Measurements from ENCODE around the gene MBOAT1. TPM values are rescaled to one million over a fixed set of nuclear protein-coding genes. Genes with fewer than 3 reads are reported as not detected.
A peak's percentile ranks its signal among the peaks of the same experiment; 100 is the strongest.

Gene MBOAT1, protein sequence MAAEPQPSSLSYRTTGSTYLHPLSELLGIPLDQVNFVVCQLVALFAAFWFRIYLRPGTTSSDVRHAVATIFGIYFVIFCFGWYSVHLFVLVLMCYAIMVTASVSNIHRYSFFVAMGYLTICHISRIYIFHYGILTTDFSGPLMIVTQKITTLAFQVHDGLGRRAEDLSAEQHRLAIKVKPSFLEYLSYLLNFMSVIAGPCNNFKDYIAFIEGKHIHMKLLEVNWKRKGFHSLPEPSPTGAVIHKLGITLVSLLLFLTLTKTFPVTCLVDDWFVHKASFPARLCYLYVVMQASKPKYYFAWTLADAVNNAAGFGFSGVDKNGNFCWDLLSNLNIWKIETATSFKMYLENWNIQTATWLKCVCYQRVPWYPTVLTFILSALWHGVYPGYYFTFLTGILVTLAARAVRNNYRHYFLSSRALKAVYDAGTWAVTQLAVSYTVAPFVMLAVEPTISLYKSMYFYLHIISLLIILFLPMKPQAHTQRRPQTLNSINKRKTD
- 9.6 and 9.9 TPM in 2 replicates for total RNA-seq (2021)
- long read RNA-seq, transcript MBOAT1-201 (13 exons, 1,794 nt) = major isoform, 20 of 31 reads
- long read RNA-seq, partial matches to known transcripts = 6 of 31 reads
- long read RNA-seq, other reads (novel, unspliced or antisense) = 5 of 31 reads

DNA sequence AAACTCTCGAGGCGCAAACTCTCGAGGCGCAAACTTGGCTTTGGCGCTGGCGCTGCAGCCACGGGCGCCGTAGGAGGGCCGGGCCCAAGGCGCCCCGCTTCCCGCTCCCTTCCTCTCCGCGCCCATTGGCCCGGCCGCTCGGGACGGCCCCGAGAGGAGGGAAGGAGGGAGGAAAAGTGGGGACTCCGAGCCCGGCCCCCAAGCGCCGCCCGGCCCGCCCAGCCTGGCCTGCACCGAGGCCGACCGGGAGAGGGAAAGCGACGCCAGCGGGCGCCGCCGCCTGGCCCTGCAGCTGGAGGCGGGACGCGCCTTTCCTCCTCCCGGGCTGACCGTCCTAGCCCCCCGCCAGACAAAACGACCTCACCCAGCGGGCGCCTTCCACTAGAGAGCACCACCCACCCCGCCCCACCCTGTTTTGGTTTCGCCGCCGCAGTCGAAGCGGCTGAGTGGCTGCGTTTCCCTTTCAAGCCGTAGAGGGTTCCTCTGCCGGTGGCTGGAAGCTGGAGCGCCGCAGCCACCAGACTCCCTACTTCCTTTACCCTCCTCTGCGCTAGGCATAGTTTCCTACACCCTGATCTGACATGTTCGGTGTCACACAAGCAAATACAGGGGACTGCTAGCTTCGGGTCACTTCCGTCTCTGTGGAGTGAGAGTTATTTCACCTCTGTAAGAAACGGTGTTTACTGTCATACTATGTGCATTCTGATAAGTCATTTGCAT, at the start of gene MBOAT1:
MBOAT1 (minus strand) TSS at position 78 of the 720 bp plus-strand sequence. CDS start 235 bp downstream, outside the sequence.
- Histone ChIP-seq H3K9ac (ENCODE audit: extremely low read depth, insufficient read length, low read length) (peak within 1 kb of the TSS; percentile 59), H3K27me3 (ENCODE audit: insufficient read depth, low read length) (no peaks in the 10 kb centered on the region), H3K79me2 (ENCODE audit: insufficient read depth, low read length) (no peaks in the 10 kb centered on the region; the same call in 1 of the 2 replicates), H3K18ac (ENCODE audit: insufficient read length, low read depth, low read length) (peak within 1 kb of the TSS; percentile 62), H3K14ac (ENCODE audit: insufficient read depth, low read length) (peak within 1 kb of the TSS; percentile 49), H2AK5ac (ENCODE audit: insufficient read length, low read length) (no peak within 1 kb of the TSS), H2AFZ (ENCODE audit: low read length) (no peak within 1 kb of the TSS), H2BK12ac (ENCODE audit: insufficient read length, low read depth, low read length) (no peak within 1 kb of the TSS), H2BK20ac (ENCODE audit: low read depth, low read length, poor library complexity, severe bottlenecking) (no peak within 1 kb of the TSS), H2BK120ac (ENCODE audit: low read depth, low read length, poor library complexity, severe bottlenecking) (no peak within 1 kb of the TSS), H3K4ac (ENCODE audit: low read depth, low read length) (no peak within 1 kb of the TSS), H3T11ph (ENCODE audit: low read length) (no peak within 1 kb of the TSS), H3K4me2 (ENCODE audit: insufficient read depth, insufficient read length, low read length) (peak within 1 kb of the TSS; percentile 69), H3K4me1 (ENCODE audit: insufficient read depth, low read length) (peaks cover 3% of the 10 kb centered on the region; the same call in 1 of the 2 replicates), H4K91ac (ENCODE audit: insufficient read length, low read depth, low read length) (no peak within 1 kb of the TSS), H4K8ac (replicated peaks; ENCODE audit: insufficient read length, low read depth, low read length) (no peak within 1 kb of the TSS), H2BK15ac (ENCODE audit: low read depth, low read length) (no peak within 1 kb of the TSS), H3K23ac (ENCODE audit: insufficient read length, low read depth, low read length) (no peak within 1 kb of the TSS), H3K23me2 (ENCODE audit: insufficient read length, low read depth, low read length, poor library complexity, severe bottlenecking) (peaks cover 18% of the 10 kb centered on the region), H4K20me1 (ENCODE audit: control insufficient read depth, insufficient read depth, insufficient read length) (no peaks in the 10 kb centered on the region), H3K27ac (ENCODE audit: insufficient read length, low read depth, low read length) (no peak within 1 kb of the TSS), H3K79me1 (ENCODE audit: insufficient read depth, low read depth, low read length, poor library complexity, severe bottlenecking) (no peaks in the 10 kb centered on the region), H3K9me3 (ENCODE audit: control insufficient read depth, low read depth, low read length) (no peaks in the 10 kb centered on the region), H4K5ac (ENCODE audit: insufficient read length, low read depth, low read length) (no peak within 1 kb of the TSS), H2BK5ac (ENCODE audit: insufficient read length, low read length) (no peak within 1 kb of the TSS), H3K56ac (ENCODE audit: insufficient read length, low read depth, low read length) (no peak within 1 kb of the TSS)
- peak; percentile 83 for DNase-seq
- whole genome bisulfite sequencing (ENCODE audit: extremely low coverage, insufficient read length, low lambda C conversion rate) = no CpG with 5 or more reads among the region's 60 CpGs
- peaks cover 26 to 31% of the 10 kb centered on the region in 2 experiments for H3K4me1 Mint-ChIP-seq
- H3K9me3 Mint-ChIP-seq = no peaks in the 10 kb centered on the region
- peak within 1 kb of the TSS; percentile 78 to 93 for H3K4me3 Mint-ChIP-seq
- H3K27me3 Mint-ChIP-seq (ENCODE audit: low read depth) = peaks cover 4% of the 10 kb centered on the region; the same call in 1 of the 2 replicates
- no peaks in the 10 kb centered on the region for H3K36me3 Mint-ChIP-seq (ENCODE audit: insufficient read depth in 1 of 3, low read depth in 3 of 3)
- peak within 1 kb of the TSS; percentile 40 to 74 (median 62); a peak in 4 of 7 replicates for H3K27ac Mint-ChIP-seq
- TF ChIP-seq, protein P1, sequence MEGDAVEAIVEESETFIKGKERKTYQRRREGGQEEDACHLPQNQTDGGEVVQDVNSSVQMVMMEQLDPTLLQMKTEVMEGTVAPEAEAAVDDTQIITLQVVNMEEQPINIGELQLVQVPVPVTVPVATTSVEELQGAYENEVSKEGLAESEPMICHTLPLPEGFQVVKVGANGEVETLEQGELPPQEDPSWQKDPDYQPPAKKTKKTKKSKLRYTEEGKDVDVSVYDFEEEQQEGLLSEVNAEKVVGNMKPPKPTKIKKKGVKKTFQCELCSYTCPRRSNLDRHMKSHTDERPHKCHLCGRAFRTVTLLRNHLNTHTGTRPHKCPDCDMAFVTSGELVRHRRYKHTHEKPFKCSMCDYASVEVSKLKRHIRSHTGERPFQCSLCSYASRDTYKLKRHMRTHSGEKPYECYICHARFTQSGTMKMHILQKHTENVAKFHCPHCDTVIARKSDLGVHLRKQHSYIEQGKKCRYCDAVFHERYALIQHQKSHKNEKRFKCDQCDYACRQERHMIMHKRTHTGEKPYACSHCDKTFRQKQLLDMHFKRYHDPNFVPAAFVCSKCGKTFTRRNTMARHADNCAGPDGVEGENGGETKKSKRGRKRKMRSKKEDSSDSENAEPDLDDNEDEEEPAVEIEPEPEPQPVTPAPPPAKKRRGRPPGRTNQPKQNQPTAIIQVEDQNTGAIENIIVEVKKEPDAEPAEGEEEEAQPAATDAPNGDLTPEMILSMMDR (conservative IDR thresholded peaks at IDR 0.05) = peak; percentile 28; the same call in 2 of the 3 replicates
